GM21825 (cell line): ENCODE results near the gene FOXC1.

ENCODE experiments used
- ATAC-seq: cut with Tn5 transposase; IDR thresholded peaks from one replicate; pipeline ENCODE4 v1.9.1; 2021; ENCODE audit warnings: mild to moderate bottlenecking, moderate library complexity; ENCODE audit not compliant: unreplicated experiment

FOXC1 gene

DNA sequence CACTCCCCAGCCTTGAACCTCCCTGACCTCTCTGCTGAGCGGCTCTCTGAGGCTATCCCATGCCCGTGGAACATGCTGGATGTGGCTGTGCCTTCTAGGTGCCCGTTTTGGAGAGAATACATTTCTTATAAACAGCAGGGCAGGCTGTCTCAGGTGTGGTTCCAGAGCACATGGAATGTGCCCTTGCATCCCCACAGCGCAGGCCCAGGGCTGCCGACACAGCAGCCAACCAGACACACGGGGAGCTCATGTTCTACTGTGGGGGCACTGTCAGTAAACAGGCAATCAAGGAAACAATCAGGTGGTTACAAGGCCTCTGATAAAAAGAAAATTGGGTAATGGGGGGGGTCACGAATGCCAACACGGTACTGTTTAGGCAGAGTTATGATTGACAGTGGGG is 30.8 kb downstream of the FOXC1 start:
- ATAC-seq = no peak

DNA sequence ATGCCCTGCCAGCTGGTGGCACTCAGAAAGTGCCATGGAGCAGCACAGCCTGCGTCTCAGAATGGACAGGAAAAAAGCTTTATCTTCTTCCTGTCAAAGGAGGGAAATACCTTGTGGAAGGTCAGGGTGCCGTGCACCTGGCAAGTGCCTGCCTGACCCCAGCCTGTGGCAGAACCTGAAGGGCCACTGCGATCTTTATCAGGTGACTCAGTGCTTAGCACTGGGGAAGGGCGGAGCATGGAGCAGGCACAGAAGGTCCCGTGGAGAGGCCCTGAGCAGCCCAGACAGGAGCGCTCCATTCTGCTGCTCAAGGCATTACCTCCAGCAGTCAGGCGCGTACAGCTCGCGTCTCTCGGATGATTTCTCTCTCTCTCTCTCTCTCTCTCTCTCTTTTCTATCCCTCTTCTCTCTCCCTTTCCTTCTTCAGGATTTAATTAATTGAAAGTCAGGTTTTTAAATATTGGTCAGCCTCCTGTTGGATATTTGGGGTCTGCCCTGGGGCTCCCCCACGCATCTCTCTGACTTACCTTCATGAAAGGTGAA is 31.7 kb downstream of the FOXC1 start:
- ATAC-seq = no peak

DNA sequence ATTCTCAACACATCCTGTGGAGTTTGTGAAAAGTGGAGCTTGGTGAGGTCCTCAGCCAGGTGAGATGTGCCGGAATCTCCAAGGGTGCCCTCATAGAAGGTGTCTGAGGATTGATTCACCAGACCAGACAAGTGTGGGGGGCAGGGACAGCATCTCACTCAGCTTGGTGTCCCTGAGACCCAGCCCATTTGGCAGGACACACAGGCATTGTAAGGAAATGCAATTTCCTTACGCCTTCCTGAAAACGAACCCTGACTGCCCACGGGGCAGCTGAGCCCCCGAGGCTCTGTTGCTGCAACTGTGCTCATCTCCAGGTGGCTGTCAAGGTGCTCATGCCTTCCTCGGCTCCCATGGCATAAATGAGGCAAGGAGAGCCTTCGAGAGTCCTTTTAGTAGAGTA is 33.4 kb downstream of the FOXC1 start:
- no peak for ATAC-seq

DNA sequence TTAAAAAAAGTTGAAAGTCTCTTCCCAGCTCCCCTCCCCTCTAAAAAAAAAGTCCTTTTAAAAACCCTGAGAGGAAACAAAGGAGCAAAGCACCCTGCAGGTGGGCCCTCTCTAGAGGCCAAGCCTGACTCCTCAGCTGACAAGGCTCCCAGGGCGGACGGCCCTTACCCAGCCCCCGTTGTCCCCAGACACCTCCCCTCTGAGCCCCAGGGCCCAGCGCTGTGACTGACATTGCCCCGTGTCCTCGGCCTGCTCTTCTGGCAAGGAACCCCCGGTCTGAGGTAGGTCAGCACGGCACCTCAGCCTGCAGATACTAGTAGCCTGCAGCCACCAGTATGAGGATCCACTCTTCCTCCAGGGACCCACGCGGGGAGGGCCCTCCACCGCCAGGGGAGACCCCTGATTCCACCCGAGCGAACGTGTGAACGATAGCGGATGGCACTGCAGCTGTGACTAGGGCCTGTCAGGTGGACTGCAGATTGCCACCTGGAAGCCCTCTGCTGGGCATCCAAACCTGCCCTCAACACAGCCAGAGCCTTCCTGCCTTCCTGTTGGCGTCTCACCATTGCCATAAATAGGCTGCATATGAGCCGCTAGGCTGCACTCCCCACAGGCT is 34.2 kb downstream of the FOXC1 start:
- no peak for ATAC-seq

DNA sequence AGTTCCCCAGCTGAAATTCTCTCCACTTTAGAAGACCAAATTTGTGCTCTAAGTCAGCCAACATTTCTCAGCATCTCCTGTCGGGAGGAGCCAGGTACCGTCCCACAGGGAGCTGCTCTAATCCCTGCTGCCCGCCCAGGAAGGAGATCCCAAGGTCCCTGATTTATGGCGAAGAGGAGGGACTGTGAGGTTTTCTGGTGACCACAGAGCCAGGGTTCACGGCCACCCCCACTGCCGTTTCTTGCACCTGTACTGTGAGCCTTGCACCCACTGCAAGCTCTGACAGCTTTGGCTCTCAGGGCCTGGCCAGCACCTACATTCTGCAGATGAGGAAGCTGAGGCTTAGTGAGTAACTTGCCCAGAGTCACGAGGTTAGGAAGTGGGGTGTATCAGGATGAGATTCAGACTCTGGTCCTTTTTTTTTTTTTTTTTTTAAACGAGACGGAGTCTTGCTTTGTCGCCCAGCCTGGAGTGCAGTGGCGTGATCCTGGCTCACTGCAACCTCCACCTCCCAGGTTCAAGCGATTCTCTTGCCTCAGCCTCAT is 34.9 kb downstream of the FOXC1 start:
- ATAC-seq = no peak

DNA sequence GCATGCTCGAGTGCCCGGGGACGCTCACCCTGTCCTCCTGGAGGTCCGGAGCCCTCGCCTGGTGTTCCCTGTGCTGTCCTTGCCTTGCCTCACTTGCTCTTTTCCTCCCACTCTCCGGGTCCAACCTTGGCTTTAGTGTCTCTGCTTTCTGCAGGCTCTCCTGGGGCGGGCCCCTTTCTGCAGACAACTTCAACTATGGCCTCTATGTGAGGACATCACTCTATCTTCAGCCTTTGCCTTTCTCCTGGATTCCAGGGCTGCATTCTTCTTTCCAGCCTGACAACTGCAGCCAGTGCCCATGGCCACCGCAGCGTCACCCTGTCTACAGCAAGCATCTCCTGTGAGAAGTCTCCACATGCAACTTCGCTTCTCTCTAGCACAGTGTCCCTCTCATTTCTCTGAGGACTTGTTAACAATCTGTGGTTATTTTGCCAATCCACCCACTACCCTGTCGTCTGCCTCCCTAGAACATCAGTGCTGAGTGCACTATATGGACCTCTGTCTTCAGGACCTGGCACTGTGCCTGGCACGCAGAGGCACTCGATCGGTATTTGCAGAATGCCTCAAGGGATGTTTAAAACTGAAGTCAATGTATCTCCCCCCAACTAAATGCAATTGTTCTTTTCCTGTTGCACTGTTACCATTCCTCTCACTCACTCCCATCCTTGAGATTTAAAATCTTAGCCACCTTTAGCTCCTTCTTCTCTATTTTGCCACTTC is 35.9 kb downstream of the FOXC1 start:
- no peak for ATAC-seq

DNA sequence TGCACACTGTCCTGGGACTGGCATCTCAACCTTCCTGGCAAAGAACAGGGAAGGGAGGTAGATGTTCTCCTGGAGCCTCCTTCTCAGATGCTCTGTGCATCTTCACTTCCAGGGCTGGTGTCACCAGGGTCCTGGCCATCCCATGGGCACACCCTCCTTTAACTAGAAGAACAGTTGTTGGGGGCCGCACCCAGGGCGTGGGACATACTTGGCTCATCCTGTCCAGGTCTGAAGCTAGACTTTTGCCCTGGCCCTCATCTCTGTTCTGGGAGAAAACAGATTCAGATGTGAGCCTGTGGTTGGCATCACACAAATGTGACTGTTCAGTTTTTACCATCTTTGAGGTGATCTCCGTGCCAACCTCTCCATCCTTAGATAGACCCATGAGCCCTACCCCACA is 41.6 kb downstream of the FOXC1 start:
- no peak for ATAC-seq

DNA sequence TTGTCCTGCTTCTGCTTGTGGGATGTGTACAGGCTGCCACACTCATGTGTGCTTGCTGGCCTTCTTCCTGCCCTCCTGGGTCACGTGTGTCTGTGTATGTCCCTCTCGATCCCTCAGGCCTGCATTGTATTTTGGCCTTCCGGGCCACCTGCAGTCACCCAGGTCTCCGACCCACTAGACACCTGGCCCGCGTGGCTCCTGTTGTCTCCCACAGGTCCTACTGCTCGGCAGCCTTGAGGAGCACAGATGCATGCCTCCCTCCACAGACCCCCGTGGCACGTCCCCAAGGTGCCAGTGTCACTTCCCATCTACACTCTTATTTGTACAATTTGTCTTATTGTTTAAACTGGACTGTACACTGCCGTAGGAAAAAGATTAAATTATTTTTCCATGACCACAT is 43.1 kb downstream of the FOXC1 start:
- no peak for ATAC-seq

DNA sequence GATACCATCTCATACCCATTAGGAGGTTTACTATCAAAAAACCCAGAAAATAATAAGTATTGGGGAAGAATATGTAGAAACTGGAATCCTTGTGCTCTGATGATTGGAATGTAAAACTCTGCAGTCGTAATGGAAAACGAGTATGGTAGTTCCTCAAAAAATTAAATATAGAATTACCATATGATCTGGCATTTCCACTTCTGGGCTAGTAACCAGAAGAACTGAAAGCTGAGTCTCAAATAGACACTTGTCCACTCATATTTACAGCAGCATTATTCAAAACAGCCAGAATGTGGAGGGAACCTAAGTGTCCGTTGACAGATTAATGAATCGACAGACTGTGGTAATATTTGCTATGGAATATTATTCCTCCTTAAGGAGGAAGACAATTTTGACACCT is 44.3 kb downstream of the FOXC1 start:
- ATAC-seq = no peak

DNA sequence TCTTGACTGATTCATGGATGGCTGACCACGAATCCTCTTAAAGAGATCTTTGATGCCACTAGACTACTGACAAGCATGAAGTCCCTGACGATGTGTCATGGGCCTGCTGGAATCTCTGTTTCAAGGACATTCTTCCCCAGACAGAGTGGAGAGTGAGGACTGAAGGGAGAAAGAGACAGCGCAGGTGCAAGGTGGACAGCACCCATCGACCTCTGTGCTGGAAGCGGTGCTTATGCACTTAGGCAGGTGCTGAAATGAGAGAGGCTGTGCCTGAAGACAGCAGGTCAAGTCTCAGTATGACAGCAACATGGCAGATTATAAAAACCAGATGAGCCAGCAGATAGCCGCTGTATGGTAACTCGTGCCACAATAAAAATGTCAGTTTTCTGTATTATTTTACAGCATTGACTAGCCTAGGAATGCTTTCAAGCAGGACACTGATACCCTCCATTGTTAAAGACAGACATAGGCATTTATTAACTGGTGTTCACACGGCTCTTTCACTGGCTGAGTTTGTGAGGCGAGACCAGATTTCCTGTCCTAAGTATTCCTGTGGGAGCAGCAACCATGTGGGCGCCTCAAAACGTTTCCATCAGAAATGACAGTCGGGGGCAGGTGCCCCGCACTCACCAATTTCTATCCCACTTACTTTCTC is 47.5 kb downstream of the FOXC1 start:
- ATAC-seq = no peak

DNA sequence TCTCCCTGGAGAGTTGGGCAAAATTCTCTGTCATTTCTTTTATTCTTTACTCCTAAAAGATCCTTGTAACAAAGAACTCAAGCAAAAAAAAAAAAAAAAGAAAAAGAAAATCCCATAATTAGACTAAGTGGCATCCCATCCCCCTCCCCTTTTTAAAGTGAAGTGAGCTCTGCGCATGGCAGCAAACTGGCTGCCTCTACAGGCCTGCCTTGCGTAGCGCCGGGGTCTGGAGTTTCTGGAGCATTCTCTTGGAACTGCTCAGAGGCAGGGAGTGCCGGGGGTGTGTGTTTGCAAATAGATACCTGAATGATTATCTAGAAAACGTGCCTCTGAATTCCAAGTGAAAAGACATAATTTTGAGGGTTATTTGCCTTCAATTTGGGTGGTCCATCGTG is 48.1 kb downstream of the FOXC1 start:
- no peak for ATAC-seq

DNA sequence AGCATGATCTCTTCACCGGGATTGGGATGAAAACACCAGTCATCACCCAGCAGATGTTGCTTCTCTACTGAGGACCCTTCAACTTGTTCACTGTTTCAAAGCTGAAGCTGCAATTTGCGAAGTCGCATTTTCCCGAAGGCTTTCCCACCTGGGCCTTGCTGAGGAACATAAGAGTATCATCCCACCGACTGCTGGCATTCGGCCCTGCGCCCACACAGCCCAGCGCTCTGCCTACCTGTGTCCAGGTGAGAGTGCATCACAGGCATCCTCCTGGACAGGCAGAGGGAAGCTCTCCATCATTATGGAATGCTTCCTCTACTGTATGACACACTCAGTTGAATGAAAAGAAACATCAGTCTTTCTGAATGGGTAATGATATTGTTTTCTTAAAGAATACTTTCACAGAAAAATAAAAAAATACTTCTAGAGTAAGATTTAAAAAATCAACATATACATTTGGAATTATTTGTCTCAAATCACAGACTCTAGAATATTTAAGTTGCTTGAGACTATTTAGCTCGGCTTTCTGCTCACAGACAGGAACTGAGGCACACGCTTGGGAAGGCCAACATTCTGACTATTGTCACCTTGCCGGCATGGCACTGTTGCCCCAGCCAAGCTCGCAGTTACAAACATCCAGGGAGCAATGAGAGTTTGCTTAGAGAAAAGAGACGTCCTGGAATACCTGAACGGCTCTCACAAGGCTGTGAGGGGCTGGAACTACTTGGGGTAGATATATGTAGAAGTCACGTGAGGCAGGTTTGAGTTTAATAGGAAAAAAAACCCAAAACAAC is 48.7 kb downstream of the FOXC1 start:
- ATAC-seq = no peak

DNA sequence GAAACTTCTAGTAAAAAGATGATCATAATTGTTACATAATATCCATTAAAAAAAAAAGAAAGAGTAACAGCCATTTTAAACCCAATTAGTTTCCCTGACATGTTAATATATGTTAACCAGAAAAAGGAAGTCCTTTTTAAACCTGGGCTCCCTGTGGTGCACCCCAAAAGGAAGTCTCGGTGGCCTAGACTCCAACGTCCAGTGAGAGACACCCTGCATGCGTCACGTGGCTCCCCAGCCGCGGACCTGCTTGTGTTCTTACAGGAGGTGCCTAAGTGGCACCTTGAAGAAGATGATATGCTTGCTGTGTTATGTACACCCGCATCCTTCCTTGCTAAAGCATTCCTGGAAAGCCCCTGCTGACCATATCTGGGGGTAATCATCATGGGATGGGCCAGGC is 50.1 kb downstream of the FOXC1 start:
- no peak for ATAC-seq

DNA sequence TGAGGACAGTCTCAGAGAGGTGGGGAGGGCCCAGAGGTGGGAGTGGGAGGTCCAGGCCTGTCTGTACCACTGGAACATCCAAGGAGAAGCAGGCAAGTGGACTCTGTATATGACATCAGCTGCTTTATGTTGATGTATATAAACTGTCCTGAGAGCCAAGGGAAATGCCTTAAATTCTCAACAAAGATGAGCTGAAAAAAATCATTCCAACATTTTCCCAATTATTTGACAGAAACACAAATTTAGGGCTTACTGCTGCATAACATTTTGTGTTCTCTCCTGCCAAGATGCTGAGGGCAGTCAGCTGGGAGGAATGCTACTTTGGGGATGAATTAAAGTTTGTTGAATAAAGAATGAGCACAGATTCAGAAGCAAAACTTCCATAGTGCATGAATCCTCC is 52.8 kb downstream of the FOXC1 start:
- ATAC-seq = no peak
